AG04450 (cell line): Measurements from ENCODE around the gene VPS37C. TPM values are rescaled to one million over a fixed set of nuclear protein-coding genes. Genes with fewer than 3 reads are reported as not detected.
A peak's percentile ranks its signal among the peaks of the same experiment; 100 is the strongest.

Experiments used
- CTCF ChIA-PET: fragments of 300-600, 350-600 bp; formaldehyde crosslinking; extraction: SDS; loops from one replicate; lab custom pipeline; 2022; ENCODE audit warnings: antibody characterized with exemption, inconsistent platforms; lab: Charles Lee
- POLR2A ChIA-PET: fragments of 350-600 bp; formaldehyde crosslinking; extraction: SDS; loops from one replicate; lab custom pipeline; 2021; ENCODE audit warnings: antibody characterized with exemption, inconsistent platforms; lab: Yijun Ruan, JAX
- DNase-seq: peaks from one replicate; pipeline ENCODE4 v3.0.0-alpha.2; 2011; ENCODE audit warnings: low read depth, low spot score
- H3K27ac ChIP-seq: one replicate; pipeline ENCODE4 v1.5.1; 2012; ENCODE audit warnings: low read depth, low read length, control low read depth
- H3K27me3 ChIP-seq: one replicate; pipeline ENCODE4 v1.6.0; 2012; ENCODE audit warnings: low read length; ENCODE audit not compliant: control insufficient read depth, insufficient read depth
- H3K4me3 ChIP-seq: 2 replicates; pipeline ENCODE4 v1.5.1; 2011; ENCODE audit warnings: mild to moderate bottlenecking, low read depth, low read length, control low read depth
- H3K9me3 ChIP-seq: 2 replicates; pipeline ENCODE4 v1.5.1; 2012; ENCODE audit warnings: low read length; ENCODE audit not compliant: control insufficient read depth, insufficient read depth
- CTCF ChIP-seq: IDR thresholded peaks from 2 replicates; pipeline ENCODE4 v1.5.1; 2011; ENCODE audit warnings: low read depth, low read length, control low read depth, inconsistent platforms
- polyA plus RNA-seq: library from polyadenylated mRNA; depleted of rRNA; stranded (reverse); fragments of >200 nt; gene quantifications from 2 replicates; pipeline ENCODE4 v1.2.3, GENCODE V29; 2011

The VPS37C gene
- polyA plus RNA-seq, 1 experiment, result 10.9 TPM

GRCh38 chr11:61155312-61155711, 5.9 kb downstream of the VPS37C start:
- ChIA-PET CTCF (interaction anchor here (1.0 kb wide), 1 partner anchor 26 kb away, joined by 3 read pairs; no protein-coding TSS in a partner anchor), POLR2A (no interaction called here)
- no peak overlapping the region for H3K4me3 ChIP-seq
- peaks cover 12% of the 10 kb centered on the region for H3K9me3 ChIP-seq
- H3K27me3 ChIP-seq, result no peaks in the 10 kb centered on the region
- H3K27ac ChIP-seq, result no peak overlapping the region
- no peak for DNase-seq
- no peak for TF ChIP-seq CTCF

GRCh38 chr11:61154528-61154927, 6.7 kb downstream of the VPS37C start:
- ChIA-PET CTCF (interaction anchor here (0.9 to 1.2 kb wide), 2 partner anchors 15 to 25 kb away, joined by 3 to 4 read pairs; no protein-coding TSS in a partner anchor), POLR2A (no interaction called here)
- DNase-seq, result no peak
- Histone ChIP-seq H3K27me3 (no peaks in the 10 kb centered on the region), H3K9me3 (peaks cover 12% of the 10 kb centered on the region), H3K27ac (no peak overlapping the region), H3K4me3 (no peak overlapping the region)
- no peak for TF ChIP-seq CTCF

DNA sequence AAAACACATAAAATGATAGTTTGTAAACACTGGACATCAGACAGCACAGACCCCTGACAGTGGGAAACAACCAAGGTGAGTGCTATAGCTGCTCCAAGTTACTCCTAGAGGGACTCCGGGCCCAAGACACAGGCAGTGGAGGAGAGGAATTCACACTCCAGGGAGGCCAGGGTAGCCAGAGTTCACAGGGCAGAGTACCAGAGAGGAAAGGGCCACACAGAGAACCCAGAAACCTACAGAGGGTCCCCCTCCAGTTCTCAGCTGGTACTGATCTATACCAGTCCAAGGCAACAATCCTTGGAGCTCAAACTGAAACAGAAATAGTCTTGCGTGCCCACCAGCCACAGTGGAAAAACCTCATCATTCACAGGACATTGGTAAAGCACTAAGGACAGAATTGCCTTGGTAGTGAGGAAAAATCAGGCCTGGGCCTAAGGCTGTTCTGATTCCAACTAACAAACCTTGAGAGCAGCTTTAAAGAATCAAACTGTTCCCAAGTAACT, 7.6 kb downstream of the VPS37C start:
- no peak overlapping the region for H3K4me3 ChIP-seq
- ChIA-PET POLR2A (no interaction called here), CTCF (interaction anchor here (1.1 to 1.2 kb wide), 2 partner anchors 14 to 33 kb away, joined by 4 to 6 read pairs; no protein-coding TSS in a partner anchor)
- H3K27me3 ChIP-seq, result no peaks in the 10 kb centered on the region
- no peak for DNase-seq
- TF ChIP-seq CTCF, result no peak
- H3K27ac ChIP-seq, result peak overlapping the region; percentile 87
- H3K9me3 ChIP-seq, result peaks cover 12% of the 10 kb centered on the region

DNA sequence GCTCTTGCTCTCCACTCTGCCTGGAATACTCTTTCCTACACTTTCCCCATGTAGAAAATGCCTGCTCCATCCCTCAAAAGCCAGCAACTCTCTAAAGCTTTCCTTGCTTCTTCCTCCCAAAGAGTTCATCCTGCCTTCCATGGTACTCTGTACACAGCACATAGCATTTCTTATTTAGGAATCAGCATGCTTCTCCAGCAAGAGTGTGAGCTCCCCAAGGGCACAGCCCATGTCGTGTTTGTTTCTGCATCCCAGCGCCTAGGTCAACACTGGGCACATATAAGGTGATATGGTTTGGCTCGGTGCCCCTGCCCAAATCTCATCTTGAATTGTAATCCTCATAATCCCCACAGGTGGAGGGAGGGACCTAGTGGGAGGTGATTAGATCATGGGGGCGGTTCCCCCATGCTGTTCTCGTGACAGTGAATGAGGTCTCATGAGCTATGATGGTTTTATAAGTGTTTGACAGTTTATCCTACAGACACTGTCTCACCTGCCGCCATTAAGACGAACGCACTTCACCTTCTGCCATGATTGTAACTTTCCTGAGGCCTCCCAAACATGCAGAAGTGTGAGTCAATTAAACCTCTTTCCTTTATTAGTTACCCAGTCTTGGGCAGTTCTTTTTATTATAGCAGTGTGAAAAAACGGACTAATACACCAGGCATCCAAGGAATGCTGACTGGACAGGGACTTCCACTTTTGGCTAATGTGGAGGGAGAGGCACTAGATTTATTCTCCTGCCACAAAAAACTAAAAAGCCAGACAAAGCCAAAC, 8.2 kb downstream of the VPS37C start:
- peak overlapping the region; percentile 87 for H3K27ac ChIP-seq
- H3K9me3 ChIP-seq, result peaks cover 12% of the 10 kb centered on the region
- DNase-seq, result no peak
- POLR2A ChIA-PET, result no interaction called here
- CTCF ChIA-PET, result interaction anchor here (1.1 kb wide), 1 partner anchor 34 kb away, joined by 6 read pairs; no protein-coding TSS in a partner anchor
- H3K27me3 ChIP-seq, result no peaks in the 10 kb centered on the region
- H3K4me3 ChIP-seq, result no peak overlapping the region
- no peak for TF ChIP-seq CTCF

- no peak overlapping the region for H3K27ac ChIP-seq
Observed at GRCh38 chr11:61151545-61152252, 9.5 kb downstream of the VPS37C start.

More at GRCh38 chr11:61151545-61152252, 9.5 kb downstream of the VPS37C start:
- POLR2A ChIA-PET, result no interaction called here
- CTCF ChIA-PET, result interaction anchor here (0.6 to 1.0 kb wide), 2 partner anchors 23 to 373 kb away, joined by 3 read pairs; no protein-coding TSS in a partner anchor
- TF ChIP-seq CTCF, result no peak
- Histone ChIP-seq H3K9me3 (peaks cover 12% of the 10 kb centered on the region), H3K4me3 (no peak overlapping the region), H3K27me3 (no peaks in the 10 kb centered on the region)
- DNase-seq, result no peak
